ENCODE data around the gene GABRQ.
"Not testable (repeated sequence)": the region's sequence is repeated elsewhere in the genome, so short reads cannot be mapped to it uniquely, and the experiment has no call there.

GABRQ gene

GRCh38 chrX:152663086-152663485 is 25.4 kb downstream of the GABRQ start:
- no peak for DNase-seq

- no peak for DNase-seq
These were observed 36.4 kb downstream of the GABRQ start for GRCh38 chrX:152674135-152674534.

GRCh38 chrX:152674652-152675051 is 37.0 kb downstream of the GABRQ start:
- not testable (repeated sequence) for DNase-seq

- DNase-seq: not testable (repeated sequence)
These were observed 43.3 kb downstream of the GABRQ start for GRCh38 chrX:152681012-152681411.

GRCh38 chrX:152697952-152698931 is 60.5 kb downstream of the GABRQ start, which contains the start of gene MAGEA3:
MAGEA3 (plus strand) TSS chrX:152698794; CDS start chrX:152700833, 2,039 bp downstream.
- not testable (repeated sequence) for DNase-seq

- DNase-seq: peak in 1 of 2 donors; percentile 8
These were observed 62.7 kb downstream of the GABRQ start for GRCh38 chrX:152700390-152700789.

GRCh38 chrX:152706500-152706899 is 68.8 kb downstream of the GABRQ start:
- DNase-seq: not testable (repeated sequence)

Data from CD4-positive, alpha-beta T cell treated with Interleukin-4 for 1 hour (primary cell).